Measurements from ENCODE around the gene TPCN2. TPM values are rescaled to one million over a fixed set of nuclear protein-coding genes. Genes with fewer than 3 reads are reported as not detected.

TPCN2 gene
- total RNA-seq = 11.7 and 12.9 TPM in 2 replicates

DNA sequence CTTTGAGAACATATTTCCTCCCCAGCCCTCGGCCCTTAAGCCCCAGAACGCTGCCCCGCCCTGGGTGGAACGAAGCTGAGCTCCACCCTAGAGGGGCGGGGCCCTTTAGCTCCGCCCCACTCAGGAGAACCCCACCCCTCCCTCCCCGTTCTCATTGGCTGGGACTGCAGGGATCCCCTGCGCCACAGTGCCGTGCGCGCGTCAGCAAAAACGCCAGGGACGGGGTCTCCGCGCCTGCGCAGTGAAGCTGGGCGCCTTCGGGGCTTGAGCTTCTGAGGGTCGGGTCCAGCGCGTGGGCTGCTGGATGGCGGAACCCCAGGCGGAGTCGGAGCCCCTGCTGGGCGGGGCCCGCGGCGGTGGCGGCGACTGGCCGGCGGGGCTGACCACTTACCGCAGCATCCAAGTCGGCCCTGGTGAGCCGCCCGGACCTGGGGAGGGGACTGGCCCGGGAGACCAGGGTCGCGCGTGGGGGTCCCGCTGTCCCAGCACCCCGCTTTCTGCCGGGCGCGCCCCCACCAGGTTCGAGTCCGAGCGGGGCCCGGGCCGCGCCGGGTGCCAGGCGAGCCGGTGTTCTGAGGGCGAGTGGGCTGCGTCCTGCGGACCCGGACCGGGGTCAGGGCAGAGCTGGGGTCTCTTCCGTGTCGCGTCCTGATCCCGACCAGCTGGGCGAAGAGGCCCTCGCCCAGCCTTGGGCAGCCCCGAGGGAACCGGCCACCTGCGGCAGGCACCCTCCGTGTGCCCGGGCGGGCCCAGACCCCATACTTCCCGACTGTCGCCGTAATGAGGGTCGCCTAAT is at the start of gene TPCN2:
TSS of gene TPCN2 (plus strand) at position 239 of the 796 bp plus-strand sequence. CDS start at position 305, 66 bp downstream.

DNA sequence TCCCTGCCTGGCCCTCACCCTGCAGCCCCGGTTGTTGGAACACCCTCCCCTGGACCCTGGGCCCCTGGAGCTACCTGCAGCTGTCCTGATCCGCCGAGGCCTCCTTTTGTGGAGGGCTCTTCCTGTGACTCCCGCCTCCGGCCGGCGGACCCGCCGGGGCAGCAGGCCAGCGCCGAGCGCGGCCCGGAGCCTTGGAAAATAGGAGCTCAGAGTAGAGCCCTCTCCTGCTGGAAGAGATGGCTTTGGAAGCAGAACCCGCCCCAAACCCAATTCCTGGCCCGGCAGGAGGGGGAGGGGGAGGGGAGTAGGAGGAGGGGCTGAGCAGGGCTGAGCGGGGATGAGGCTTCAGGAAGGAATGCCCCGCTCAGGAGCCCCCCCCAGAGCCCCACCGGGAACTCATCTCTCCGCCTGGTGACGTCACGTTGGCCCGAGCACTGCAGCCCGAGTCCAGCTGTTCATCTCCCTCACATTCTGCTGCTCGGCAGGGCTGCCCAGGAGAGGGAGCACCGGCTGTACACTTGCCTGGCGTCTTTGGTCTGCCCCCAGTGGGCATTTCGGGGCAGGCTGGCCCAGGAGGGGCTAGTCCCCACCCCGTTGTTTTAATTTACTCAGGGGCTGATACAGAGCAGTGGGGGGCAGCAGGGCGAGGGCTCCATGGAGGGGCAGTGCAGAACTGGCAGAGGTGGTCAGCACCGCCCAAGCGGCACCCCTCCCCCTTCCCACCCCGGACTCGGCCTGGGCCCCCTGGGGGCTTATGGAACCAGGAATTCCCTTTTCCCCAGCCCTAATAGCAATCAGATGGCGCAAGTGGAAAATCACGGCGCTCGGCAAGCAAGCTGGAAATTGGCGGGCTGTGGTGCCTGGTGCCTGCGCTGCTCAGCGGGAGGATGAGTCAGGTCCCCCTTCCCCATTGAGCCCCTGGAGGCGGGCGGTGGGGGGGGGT is 35.5 kb upstream of the TPCN2 start, which contains the start of gene MRGPRF:
TSS of gene MRGPRF (minus strand) at position 238 of the 943 bp plus-strand sequence. CDS start 3,345 bp downstream, outside the sequence.

DNA sequence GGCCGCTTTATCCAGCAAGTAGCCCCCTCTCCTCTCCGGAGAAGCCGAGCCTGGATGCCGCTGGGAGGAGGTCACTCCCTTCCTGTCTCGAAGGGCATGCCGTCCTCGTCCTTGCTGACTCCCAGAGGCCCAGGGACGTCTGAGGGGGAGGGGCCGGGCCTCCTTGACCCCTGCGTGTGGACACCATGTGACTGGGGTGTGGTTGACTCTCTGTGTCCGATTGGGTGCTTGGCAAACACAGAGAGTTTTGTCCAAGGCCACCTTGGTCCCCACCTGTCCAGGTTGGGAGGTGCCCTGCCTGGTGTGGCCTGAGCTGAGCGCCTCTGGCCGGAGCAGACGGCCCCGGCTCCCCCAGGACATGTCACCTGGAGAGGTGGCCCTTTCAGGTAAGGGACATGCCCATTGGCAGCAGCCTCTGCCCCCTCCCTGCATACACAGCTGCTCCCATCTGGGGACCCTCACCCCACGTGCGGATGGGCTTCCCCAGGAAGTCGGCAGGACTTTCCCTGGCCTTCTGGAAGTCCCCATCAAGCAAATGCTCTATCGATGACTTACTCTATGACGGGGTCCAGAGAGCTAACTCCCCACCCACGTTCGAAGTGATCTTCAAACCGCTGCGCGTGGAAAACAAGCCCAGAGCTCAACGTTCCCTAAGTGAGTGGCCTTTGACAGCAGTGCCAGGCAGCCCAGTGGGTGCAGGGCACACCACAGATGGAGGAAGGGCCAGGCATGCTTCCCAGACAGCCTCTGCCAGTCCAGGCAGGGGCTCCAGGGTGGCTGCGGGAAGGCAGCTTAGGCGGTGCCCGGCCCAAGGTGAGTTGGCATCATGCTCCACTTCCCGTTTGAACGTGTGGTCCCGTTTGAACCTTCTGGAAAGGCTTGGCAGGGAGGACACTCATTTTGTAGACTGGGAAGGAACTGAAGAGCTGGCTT is 106.8 kb downstream of the TPCN2 start, which contains the start of gene SMIM38:
TSS of gene SMIM38 (plus strand) at position 634 of the 933 bp plus-strand sequence. CDS start 1,912 bp downstream, outside the sequence.

Other genes with a start within 250 kb of the TPCN2 start
- gene CPT1A, start 207.0 kb upstream of the TPCN2 start, total RNA-seq = 37.2 and 53.9 TPM in 2 replicates
- 63.6 and 77.9 TPM in 2 replicates for gene MRPL21, start 145.1 kb upstream of the TPCN2 start, total RNA-seq
- gene IGHMBP2, start 145.0 kb upstream of the TPCN2 start, total RNA-seq = 4.7 TPM in 2 replicates
- gene MRGPRD, start 67.9 kb upstream of the TPCN2 start, total RNA-seq = not detected in 2 replicates
- 28.7 and 33.5 TPM in 2 replicates for gene MRGPRF, start 35.7 kb upstream of the TPCN2 start, total RNA-seq
- 0.32 and 0.60 TPM in 2 replicates for gene SMIM38, start 107.0 kb downstream of the TPCN2 start, total RNA-seq
- gene MYEOV, start 245.2 kb downstream of the TPCN2 start, total RNA-seq = 1.4 and 4.9 TPM in 2 replicates

All from bronchial smooth muscle cell (primary cell).